ENCODE measurements around the gene VAV3.
"Not testable (repeated sequence)": the region's sequence is repeated elsewhere in the genome, so short reads cannot be mapped to it uniquely, and the experiment has no call there.

Gene VAV3

GRCh38 chr1:107748531-107748930 lies 216.4 kb downstream of the VAV3 start:
- DNase-seq (ENCODE audit: low read depth in 1 of 2, low spot score in 1 of 2): no peak

- no peak for DNase-seq (ENCODE audit: low read depth in 1 of 2, low spot score in 1 of 2)
Measured at GRCh38 chr1:107741242-107741641, 223.7 kb downstream of the VAV3 start.

DNA sequence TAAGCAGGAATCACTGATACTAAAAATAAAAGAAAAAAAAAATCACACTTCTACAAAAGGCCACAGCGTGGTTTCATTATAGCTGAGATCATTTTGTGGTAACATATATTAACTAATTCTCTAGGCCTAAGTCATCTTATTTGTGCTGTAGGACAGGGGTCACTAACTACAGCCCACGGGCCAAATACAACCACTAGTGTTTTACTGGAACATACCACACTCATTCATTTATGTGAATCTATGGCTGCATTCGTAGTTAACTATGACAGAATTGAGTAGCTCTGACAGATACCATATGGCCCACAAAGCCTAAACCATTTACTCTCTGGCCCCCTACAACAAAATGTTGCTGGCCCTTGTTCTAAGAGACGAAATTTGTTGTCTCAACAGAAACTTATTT lies 224.4 kb downstream of the VAV3 start:
- no peak for DNase-seq (ENCODE audit: low read depth in 1 of 2, low spot score in 1 of 2)

- DNase-seq (ENCODE audit: low read depth in 1 of 2, low spot score in 1 of 2): no peak
Measured at GRCh38 chr1:107739651-107740050, 225.3 kb downstream of the VAV3 start.

GRCh38 chr1:107739201-107739600 lies 225.8 kb downstream of the VAV3 start:
- DNase-seq (ENCODE audit: low read depth in 1 of 2, low spot score in 1 of 2): no peak

DNA sequence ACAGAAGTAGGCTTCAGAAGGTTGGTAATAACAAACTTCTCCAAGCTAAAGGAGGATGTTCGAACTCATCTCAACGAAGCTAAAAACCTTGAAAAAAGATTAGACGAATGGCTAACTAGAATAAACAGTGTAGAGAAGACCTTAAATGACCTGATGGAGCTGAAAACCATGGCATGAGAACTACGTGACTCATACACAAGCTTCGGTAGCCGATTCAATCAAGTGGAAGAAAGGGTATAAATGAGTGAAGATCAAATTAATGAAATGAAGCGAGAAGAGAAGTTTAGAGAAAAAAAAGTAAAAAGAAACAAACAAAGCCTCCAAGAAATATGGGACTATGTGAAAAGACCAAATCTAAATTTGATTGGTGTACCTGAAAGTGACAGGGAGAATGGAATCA lies 231.6 kb downstream of the VAV3 start:
- not testable (repeated sequence) for DNase-seq (ENCODE audit: low read depth in 1 of 2, low spot score in 1 of 2)

- no peak for DNase-seq (ENCODE audit: low read depth in 1 of 2, low spot score in 1 of 2)
Measured at GRCh38 chr1:107727866-107728265, 237.1 kb downstream of the VAV3 start.

DNA sequence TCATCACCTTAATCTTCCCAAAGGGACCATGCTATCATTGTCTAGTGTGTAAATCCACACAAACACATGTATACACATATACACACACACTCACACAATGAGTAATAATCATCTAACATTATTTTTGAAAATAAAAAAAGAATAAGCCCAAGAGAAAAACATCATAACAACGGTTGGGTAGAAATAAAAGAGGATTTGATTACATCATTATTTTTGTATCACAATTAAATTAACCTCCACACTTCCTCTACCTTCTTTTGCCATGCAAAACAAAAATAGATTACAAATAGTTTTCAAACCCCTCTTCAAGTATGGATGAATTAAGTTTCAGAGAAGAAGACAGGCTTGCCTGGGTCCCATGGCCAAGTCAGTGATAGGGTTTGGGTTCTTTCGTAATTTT lies 238.1 kb downstream of the VAV3 start:
- no peak for DNase-seq (ENCODE audit: low read depth in 1 of 2, low spot score in 1 of 2)

DNA sequence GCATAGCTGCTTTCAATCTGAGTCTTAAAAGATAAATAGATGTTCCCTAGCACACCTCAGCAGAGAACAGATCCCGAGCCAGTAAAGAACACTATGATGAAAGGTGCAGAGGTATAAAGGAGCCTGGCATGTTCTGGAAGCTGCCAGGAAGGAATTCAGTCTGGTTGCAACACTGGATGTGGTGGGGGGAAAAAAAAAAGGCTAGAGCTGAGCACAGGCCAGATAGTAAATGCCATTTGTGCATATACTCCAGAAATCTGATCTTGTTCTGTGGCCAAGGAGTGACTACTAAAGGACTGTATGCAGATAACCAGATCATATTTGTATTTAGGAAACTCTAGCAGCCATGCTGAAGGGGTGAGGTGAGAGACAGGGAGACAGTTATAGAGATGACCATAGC lies 240.3 kb downstream of the VAV3 start:
- DNase-seq (ENCODE audit: low read depth in 1 of 2, low spot score in 1 of 2): no peak

GRCh38 chr1:107720210-107720609 lies 244.8 kb downstream of the VAV3 start:
- DNase-seq (ENCODE audit: low read depth in 1 of 2, low spot score in 1 of 2): not testable (repeated sequence)

GRCh38 chr1:107710005-107710404 lies 255.0 kb downstream of the VAV3 start:
- DNase-seq (ENCODE audit: low read depth in 1 of 2, low spot score in 1 of 2): no peak

DNA sequence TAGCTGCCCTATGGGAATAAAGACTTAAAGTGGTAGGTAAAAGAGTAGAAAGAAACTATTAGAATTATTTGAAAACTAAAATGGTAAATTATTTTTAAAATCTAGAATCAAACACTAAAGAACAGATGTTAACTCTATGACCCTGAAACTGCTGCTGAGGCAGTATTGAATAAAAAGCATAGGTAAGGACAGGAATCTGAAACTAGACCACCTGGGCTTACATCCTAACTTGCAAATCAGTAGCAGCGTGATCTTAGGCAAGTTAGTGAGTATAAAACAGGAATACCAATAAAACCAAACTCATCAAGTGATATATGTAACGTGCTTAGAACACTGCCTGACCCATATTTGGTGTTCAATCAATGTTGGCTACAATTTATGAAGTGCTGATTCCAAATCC lies 257.9 kb downstream of the VAV3 start:
- no peak for DNase-seq (ENCODE audit: low read depth in 1 of 2, low spot score in 1 of 2)

DNA sequence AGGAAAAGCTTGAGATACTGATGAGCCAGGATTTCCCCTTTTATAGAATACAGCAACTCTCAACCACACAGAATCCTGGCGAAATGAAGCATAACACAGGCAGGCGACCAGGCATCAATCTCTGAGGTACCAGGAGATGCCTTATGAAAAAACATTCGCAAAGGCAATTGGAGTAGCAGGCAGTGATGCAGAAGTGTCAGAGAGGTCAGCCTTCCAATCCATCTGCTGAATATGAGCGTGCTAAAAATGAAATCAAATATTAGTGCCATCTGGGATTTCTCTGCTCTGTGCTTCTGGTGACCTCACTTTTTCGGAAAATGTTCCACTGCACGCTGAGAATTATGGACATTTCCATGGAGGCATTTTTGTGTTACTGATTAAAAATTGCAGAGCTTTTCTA lies 258.8 kb downstream of the VAV3 start:
- no peak for DNase-seq (ENCODE audit: low read depth in 1 of 2, low spot score in 1 of 2)

GRCh38 chr1:107704911-107705310 lies 260.1 kb downstream of the VAV3 start:
- no peak for DNase-seq (ENCODE audit: low read depth in 1 of 2, low spot score in 1 of 2)

GRCh38 chr1:107702946-107703571 lies 261.9 kb downstream of the VAV3 start:
- DNase-seq (ENCODE audit: low read depth in 1 of 2, low spot score in 1 of 2): no peak

GRCh38 chr1:107700651-107701050 lies 264.3 kb downstream of the VAV3 start:
- not testable (repeated sequence) for DNase-seq (ENCODE audit: low read depth in 1 of 2, low spot score in 1 of 2)

- DNase-seq (ENCODE audit: low read depth in 1 of 2, low spot score in 1 of 2): no peak
Measured at GRCh38 chr1:107698161-107698560, 266.8 kb downstream of the VAV3 start.

DNA sequence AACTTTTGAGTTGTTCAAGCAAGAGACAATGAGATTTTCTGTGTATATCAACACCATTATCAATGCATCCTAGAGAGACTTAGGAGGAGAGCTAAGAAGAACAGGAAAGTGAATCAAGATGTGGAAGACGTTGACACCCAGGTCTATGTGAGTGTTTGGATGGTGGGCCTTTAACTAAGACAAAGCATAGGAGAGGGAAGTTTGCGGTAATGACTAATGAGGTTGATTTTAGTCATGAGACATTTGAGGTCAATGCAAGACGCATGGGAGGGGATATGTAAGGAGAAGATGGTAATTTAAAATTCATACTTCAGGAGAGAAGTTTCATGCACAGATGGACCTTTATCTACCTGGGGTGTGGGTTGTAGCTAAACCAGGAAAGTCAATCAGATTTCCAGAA lies 269.6 kb downstream of the VAV3 start:
- no peak for DNase-seq (ENCODE audit: low read depth in 1 of 2, low spot score in 1 of 2)

DNA sequence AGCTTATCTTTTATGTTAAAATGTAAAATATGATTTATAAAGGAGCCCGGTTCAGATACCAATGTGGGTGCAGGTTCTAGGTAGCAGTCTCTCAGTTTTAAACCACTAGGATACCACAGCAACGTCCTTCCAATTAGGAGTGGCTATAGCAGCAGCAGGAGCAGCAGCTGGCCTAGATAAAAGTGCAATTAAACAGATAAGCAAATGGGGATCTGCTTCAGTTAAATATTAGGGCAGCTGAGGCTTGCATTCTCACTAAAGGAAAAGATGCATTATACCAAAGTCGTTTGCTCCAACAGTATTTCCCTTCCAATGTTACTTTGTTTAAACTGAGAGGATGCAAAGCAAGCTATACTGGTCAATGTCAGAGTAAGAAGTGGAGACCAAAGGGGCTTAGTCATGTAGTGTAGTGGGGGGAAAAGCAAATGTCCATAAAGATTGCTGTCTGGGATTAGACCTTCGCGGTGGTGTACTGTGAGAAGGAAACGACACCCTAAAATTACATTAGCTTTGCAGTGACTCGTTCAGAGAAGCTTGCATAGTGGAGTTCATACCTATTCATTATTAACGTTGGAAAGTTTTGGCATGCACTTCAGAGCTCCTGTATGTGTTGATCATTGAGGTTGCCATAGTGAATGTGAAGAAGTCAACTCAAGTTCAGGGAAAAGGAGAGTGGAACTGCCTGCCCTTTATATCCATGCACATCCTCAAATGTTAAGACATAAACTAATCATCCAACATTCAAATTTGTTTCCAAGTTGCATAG lies 272.2 kb downstream of the VAV3 start:
- no peak for DNase-seq (ENCODE audit: low read depth in 1 of 2, low spot score in 1 of 2)

DNA sequence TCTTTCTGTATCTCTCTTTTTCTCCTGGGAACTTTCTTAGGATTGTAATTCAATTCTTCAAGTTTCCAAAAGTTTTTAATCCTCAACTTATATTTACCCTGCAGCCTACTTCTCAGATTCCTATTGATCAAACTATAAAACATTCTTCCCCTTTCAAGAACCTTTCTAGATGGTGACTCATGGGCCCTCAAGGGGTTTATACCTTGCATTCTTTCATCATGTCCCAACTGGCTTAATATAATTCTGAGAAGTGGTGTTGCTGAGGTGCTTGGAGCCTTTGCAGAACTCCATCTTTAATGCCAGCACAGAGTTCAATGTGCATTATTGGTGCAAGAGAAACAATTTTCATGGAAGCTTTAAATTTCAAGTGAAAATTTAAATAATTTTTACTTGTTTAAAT lies 273.4 kb downstream of the VAV3 start:
- no peak for DNase-seq (ENCODE audit: low read depth in 1 of 2, low spot score in 1 of 2)

- no peak for DNase-seq (ENCODE audit: low read depth in 1 of 2, low spot score in 1 of 2)
Measured at GRCh38 chr1:107690491-107690890, 274.5 kb downstream of the VAV3 start.

- no peak for DNase-seq (ENCODE audit: low read depth in 1 of 2, low spot score in 1 of 2)
Measured at GRCh38 chr1:107689733-107690132, 275.2 kb downstream of the VAV3 start.

DNA sequence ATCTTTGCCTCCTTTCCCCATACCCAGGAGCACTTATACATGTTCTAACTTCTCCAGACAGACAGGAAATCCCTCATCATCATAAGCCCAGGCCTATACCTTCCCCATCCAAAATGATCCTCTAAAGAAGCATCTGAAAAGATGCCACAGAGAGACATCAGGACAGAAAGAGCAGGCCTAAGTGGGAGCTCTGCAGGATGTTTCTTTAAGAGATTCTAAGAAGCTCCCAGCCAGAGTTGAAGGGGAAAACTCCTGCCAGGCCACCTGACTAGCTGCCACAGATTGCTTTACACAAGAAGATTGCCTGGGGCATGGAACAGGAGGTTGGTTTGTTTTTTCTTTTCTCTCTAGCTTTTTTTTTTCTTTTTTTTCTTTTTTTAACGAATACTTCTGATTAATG lies 275.8 kb downstream of the VAV3 start:
- DNase-seq (ENCODE audit: low read depth in 1 of 2, low spot score in 1 of 2): no peak

Measured in activated CD4-positive, alpha-beta T cell treated with anti-CD3 and anti-CD28 coated beads, Interleukin-2, amount 50 U/mL, for 24 hours (primary cell).